ENCODE measurements around the gene PARP12. TPM values are rescaled to one million over a fixed set of nuclear protein-coding genes. Genes with fewer than 3 reads are reported as not detected.
A peak's percentile ranks its signal among the peaks of the same experiment; 100 is the strongest.

Gene PARP12
- total and polyA plus RNA-seq, 9 of the 15 experiments (the other 6 are each of a cell fraction or from before 2014, with no cell fraction given), result 4.6 to 40.4 (median 23.5) TPM

- TF ChIP-seq RNF219 (CRISPR knock-in tag; IDR thresholded peaks at IDR 0.05) (no peak), ZBTB26 (CRISPR knock-in tag; IDR thresholded peaks at IDR 0.05) (no peak), TCF7L2 (IDR thresholded peaks at IDR 0.05; ENCODE audit: low read depth, low read length) (no peak), KDM1A (IDR thresholded peaks at IDR 0.05) (no peak), ZNF280B (CRISPR knock-in tag; IDR thresholded peaks at IDR 0.05) (no peak), ZNF584 (CRISPR knock-in tag; IDR thresholded peaks at IDR 0.05; ENCODE audit: low read depth) (0 out of 2 replicates have a peak, but pooled peaks have one; percentile 74), PTBP1 (IDR thresholded peaks at IDR 0.05; ENCODE audit: low read depth, low read length) (0 out of 2 replicates have a peak, but pooled peaks have one; percentile 52), DLX4 (CRISPR knock-in tag; IDR thresholded peaks at IDR 0.05) (no peak), RBM25 (IDR thresholded peaks at IDR 0.05; ENCODE audit: low read depth, low read length, severe bottlenecking) (peak; percentile 46), NFE2L1 (tag; IDR thresholded peaks at IDR 0.05; ENCODE audit: borderline replicate concordance, low read depth) (no peak), GTF2E2 (tag; IDR thresholded peaks at IDR 0.05) (no peak), BMI1 (IDR thresholded peaks at IDR 0.05; ENCODE audit: low read length) (no peak), NFYB (IDR thresholded peaks at IDR 0.05; ENCODE audit: extremely low read depth, insufficient read length) (no peak), KLF1 (tag; IDR thresholded peaks at IDR 0.05) (peak; percentile 74), CTCF (IDR thresholded peaks at IDR 0.05 in 2 of 3, conservative IDR thresholded peaks at IDR 0.05 in 1 of 3; ENCODE audit: insufficient read depth in 2 of 3, low read depth in 1 of 3, low read length in 3 of 3) (peak in 1 of 3 experiments; percentile 7; a peak in 1 of 6 replicates), ZNF212 (CRISPR knock-in tag; IDR thresholded peaks at IDR 0.05) (0 out of 2 replicates have a peak, but pooled peaks have one; percentile 41), MEIS2 (IDR thresholded peaks at IDR 0.05; ENCODE audit: partially characterized antibody) (no peak), CEBPG (CRISPR knock-in tag; IDR thresholded peaks at IDR 0.05) (no peak), CEBPG (tag; conservative IDR thresholded peaks at IDR 0.05 in 1 of 2, IDR thresholded peaks at IDR 0.05 in 1 of 2) (no peak), SIN3B (IDR thresholded peaks at IDR 0.05; ENCODE audit: low read depth) (peak; percentile 79)
Measured at GRCh38 chr7:140062528-140063299, at the start of gene PARP12 (continued).

All from K562 (cell line).